Hematopoietic multipotent progenitor cell treated with erythropoietin and hydrocortisone succinate and interleukin-3 and kit ligand, for 8 days (in vitro differentiated cells): ENCODE results near the gene NLRP8.
A peak's percentile ranks its signal among the peaks of the same experiment; 100 is the strongest.
"Not testable (repeated sequence)": the region's sequence is repeated elsewhere in the genome, so short reads cannot be mapped to it uniquely, and the experiment has no call there.

Experiments used
- DNase-seq: peaks from one replicate; pipeline ENCODE4 v3.0.0-alpha.2; 2015

The NLRP8 gene

GRCh38 chr19:55980415-55980814 is 32.8 kb downstream of the NLRP8 start:
- DNase-seq = no peak

- no peak for DNase-seq
These were observed 37.6 kb downstream of the NLRP8 start for GRCh38 chr19:55985254-55985653.

- DNase-seq = no peak
These were observed 38.9 kb downstream of the NLRP8 start, which contains the start of gene NLRP5 for GRCh38 chr19:55986487-55986886. Gene NLRP5, plus strand, starts transcription at chr19:55986775.

GRCh38 chr19:55990831-55991230 is 43.2 kb downstream of the NLRP8 start:
- no peak for DNase-seq

- DNase-seq = no peak
These were observed 45.9 kb downstream of the NLRP8 start for GRCh38 chr19:55993492-55993891.

GRCh38 chr19:56014765-56015164 is 67.1 kb downstream of the NLRP8 start:
- no peak for DNase-seq

GRCh38 chr19:56015756-56016155 is 68.1 kb downstream of the NLRP8 start:
- DNase-seq = peak; percentile 19

GRCh38 chr19:56019325-56019724 is 71.7 kb downstream of the NLRP8 start:
- DNase-seq = not testable (repeated sequence)

- not testable (repeated sequence) for DNase-seq
These were observed 72.8 kb downstream of the NLRP8 start for GRCh38 chr19:56020355-56020975.

- no peak for DNase-seq
These were observed 79.1 kb downstream of the NLRP8 start for GRCh38 chr19:56026769-56027168.
